GM12874 (cell line): ENCODE measurements around the gene SLC39A11.

Experiments
- CTCF ChIP-seq: IDR thresholded peaks from 2 replicates; pipeline ENCODE4 v1.5.1; 2011; ENCODE audit warnings: low read depth, mild to moderate bottlenecking, control low read depth, low read length, moderate library complexity; ENCODE audit not compliant: insufficient read depth

SLC39A11 gene

GRCh38 chr17:72774236-72774635, 318.3 kb downstream of the SLC39A11 start:
- no peak for TF ChIP-seq CTCF

GRCh38 chr17:72772331-72772821, 320.1 kb downstream of the SLC39A11 start:
- TF ChIP-seq CTCF = no peak

GRCh38 chr17:72771734-72772133, 320.8 kb downstream of the SLC39A11 start:
- TF ChIP-seq CTCF = no peak

- no peak for TF ChIP-seq CTCF
Measured at GRCh38 chr17:72766761-72767356, 325.6 kb downstream of the SLC39A11 start.

- TF ChIP-seq CTCF = no peak
Measured at GRCh38 chr17:72765368-72766153, 326.9 kb downstream of the SLC39A11 start.

- TF ChIP-seq CTCF = no peak
Measured at GRCh38 chr17:72764632-72765041, 327.9 kb downstream of the SLC39A11 start.

GRCh38 chr17:72763981-72764380, 328.5 kb downstream of the SLC39A11 start:
- no peak for TF ChIP-seq CTCF
